GM18519 (cell line): Measurements from ENCODE around the gene NCAPG2.

Experiments used
- ATAC-seq: cut with Tn5 transposase; IDR thresholded peaks from one replicate; pipeline ENCODE4 v1.9.1; 2021; ENCODE audit warnings: mild to moderate bottlenecking, moderate library complexity; ENCODE audit not compliant: unreplicated experiment, low FRiP score

The NCAPG2 gene

GRCh38 chr7:158704524-158705233 is at the start of gene NCAPG2:
Gene NCAPG2, minus strand, starts transcription at chr7:158704804. Its CDS starts 2,905 bp downstream, at chr7:158701899.
- ATAC-seq: peak; percentile 98

DNA sequence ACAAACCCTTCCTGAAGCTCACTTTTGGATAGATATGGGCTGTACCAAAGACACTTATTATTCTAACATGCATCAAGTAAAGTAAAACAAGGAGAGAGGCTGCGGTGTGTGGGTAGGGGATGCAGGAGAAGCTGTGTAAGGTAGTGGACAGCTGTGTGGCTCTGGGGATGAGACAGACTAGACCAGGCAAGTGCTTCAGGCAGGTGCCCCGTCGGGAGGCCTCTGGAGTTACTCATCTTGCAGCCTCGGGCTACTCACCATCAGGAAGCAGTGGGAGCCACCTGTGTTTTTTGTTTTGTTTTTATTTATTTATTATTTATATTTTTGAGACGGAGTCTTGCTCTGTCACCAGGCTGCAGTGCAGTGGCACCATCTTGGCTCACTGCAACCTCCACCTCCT is 49.3 kb upstream of the NCAPG2 start:
- ATAC-seq: no peak

GRCh38 chr7:158751751-158752150 is 47.1 kb upstream of the NCAPG2 start:
- ATAC-seq: no peak

- no peak for ATAC-seq
Measured at GRCh38 chr7:158751199-158751598, 46.6 kb upstream of the NCAPG2 start.

DNA sequence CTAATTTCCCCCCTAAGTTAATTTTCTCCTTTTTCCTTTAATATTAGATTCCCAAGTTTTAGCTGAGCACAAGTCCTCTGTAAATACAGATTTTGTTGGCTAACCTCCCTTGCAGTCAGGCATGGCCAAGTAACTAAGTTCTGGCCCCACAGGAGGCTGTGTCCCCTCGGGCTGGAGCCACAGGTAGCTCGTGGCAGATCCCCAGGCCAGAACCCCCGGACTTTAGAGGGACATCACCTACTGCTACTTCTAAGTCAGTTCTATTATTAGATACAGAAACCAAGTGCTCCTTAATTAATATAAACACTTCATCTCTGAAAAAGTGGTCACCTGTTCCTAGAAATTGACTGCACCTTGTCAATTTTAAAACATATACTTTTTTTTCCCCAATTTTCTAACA is 46.1 kb upstream of the NCAPG2 start:
- no peak for ATAC-seq

DNA sequence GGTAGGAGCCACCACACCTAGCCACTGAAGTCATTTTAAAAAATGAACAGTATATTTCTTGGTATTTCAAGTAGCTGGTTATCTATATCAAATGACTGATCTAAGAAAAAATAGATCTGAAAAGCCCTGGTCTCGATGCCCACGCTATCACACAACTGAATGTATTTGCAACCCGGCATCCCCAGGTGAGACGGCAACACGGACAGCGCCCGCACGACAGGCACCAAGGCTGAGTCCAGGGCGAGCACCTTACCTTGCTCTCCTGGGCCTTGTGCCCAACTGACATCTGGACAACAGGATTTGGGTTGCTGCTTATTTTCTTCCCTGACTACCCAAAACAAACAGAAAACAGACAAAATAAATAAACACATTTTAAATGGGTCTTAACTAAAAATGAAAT is 44.8 kb upstream of the NCAPG2 start:
- no peak for ATAC-seq

- ATAC-seq: no peak
Measured at GRCh38 chr7:158748335-158748734, 43.7 kb upstream of the NCAPG2 start.

DNA sequence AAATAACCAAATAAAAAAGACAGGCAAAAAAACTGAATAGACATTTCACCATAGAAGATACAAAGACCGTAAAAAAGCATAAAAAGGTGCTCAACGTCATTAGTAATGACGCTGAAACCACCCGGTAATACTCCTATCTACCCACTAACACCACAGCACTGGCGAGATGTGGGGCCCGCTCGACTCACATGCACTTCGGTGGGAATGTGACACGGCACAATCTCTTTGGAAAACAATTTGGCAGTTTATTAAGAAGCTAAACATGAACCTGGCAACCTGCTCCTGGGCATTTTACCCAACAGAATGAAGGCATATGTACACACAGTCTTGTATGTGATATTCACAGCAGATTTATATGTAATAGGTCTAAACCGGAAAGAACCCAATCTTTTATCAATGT is 42.8 kb upstream of the NCAPG2 start:
- ATAC-seq: no peak

- ATAC-seq: no peak
Measured at GRCh38 chr7:158746957-158747356, 42.4 kb upstream of the NCAPG2 start.

DNA sequence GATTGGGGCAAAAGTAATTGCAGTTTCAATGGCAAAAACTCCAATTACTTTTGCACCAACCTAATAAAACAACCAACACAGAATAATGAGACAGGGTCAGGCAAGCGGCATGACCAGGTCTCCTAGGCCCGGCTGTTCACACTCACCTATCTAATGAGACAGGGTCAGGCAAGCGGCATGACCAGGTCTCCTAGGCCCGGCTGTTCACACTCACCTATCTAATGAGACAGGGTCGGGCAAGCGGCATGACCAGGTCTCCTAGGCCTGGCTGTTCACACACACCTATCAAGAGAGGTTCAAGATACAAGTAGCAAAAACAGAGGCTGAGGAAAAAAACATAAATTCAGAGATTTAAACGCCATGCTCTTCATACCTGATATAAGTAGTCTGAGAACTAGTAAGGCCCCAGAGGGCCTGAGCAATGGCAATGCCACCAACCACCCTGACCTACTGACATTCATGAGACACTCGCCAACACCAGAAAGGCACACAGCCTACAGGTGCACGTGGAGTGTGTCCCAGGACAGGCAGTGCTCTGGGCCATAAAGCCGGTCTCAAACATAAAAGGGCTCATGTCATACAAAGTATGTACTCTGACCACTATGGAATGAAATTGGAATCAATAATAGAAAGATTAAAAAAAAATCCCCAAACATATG is 40.6 kb upstream of the NCAPG2 start:
- ATAC-seq: no peak

- ATAC-seq: no peak
Measured at GRCh38 chr7:158744070-158744469, 39.5 kb upstream of the NCAPG2 start.

DNA sequence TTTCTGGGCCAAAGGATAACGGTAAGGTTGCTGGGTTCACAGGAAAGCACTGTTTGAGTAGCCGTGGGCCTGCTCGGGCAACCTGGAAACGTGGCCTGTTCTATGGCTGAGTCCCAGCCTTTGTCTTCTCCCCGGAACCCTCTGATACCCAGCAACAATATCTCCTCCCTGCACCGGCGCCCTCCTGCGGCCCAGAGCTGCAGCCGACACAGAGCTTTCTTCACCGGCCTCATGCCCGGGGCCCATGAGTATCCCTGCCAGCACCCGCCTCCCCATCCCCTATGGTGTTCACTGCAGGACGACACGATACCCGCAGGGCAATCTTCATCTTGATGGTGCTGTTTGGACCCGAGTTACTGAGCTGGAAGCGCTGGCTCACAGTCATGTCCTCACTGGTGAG is 38.6 kb upstream of the NCAPG2 start:
- ATAC-seq: no peak

DNA sequence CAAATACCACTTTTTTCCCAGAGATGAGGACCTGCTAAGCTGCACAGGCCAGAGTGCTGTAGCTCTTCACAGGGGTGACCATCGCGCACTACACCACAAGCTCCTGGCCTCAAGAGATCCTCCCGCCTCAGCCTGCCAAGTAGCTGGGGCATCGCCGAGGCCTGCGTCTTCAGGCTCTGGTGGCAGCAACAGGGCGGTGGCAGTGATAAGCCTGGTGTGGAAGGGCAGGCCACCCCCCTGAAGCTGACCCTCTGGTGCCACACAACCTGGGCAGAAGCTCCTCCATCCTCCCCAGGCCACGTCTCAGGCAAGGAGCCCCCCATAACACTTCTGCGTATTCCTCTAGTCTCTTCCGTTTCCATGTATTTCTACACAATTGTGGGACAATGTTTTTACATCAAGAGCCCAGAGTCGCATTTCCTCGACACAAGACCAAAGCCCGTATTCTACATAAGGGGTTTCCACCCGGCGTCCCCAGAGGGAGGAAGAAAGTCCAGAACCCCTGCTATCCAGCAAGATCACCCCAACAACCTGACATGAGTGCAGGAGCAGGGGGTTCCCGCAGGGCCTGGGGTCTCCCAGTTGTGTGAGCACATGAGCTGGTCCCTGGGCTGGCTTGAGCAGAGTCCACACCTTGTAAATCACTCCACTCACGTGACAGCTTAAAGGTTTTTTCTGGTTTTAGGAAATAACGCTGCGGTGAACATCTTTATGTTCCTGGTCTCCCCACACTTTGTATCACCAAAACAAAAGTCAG is 37.6 kb upstream of the NCAPG2 start:
- no peak for ATAC-seq

- ATAC-seq: no peak
Measured at GRCh38 chr7:158741294-158741666, 36.7 kb upstream of the NCAPG2 start.

DNA sequence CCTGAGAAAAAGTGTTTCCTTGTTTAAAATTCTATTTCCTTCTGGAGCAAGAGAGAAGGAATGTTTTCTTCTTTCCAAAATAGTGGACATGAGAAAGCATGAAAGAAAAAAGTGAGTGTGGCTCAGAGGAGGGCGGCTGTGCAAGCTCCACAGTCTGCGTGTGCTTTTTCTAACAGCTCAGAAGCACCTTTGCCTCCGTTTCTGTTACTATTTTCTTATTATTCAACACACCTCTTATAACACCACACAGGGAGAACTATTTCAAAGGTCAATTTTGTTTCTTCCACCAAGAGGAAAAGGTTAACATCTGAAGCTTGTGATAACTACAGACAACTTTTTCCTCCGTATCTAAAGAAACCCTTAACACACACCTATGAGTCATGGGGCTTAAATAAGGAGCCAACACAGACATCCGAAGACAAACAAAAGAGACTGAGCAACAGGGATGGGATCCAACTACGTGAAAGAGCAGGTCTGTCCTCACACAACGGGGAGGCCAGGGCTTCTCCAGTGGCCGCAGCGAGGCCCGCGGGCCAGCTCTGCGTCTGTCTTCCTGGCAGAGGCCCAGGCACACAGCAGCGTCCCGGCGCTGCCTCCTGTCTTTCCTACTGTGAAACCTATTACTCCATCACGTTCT is 36.2 kb upstream of the NCAPG2 start:
- ATAC-seq: no peak

DNA sequence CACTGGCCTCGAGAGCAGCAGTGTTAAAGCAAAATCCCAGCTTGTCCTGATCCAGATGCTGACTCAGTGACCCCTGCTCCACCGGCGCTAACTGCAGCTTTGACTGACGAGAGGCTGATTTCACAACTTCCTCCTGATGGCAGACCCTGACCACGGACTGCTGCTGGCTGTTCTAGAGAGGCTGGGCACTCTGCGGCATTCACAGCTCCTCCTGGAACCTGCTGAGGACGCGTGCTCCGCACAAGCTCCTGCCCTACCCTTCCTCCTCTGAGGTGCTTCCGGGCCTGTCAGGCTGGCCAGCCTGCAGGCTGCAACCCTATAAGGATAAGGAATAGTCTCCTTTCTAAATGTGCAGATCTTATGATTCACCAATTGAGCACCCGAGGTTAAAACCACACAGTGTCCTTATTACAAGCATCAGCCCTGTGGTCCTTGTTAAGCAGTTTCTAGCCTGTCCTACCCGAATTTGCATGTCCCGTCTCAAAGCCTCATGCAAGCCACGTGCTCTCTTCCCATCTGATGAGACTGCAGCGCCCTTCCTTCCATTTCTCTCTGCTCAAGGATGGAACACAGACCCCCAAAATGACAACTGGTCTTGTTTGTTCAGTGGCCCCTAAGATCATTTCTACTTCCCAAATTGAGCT is 35.5 kb upstream of the NCAPG2 start:
- no peak for ATAC-seq

- ATAC-seq: no peak
Measured at GRCh38 chr7:158738841-158739240, 34.2 kb upstream of the NCAPG2 start.

GRCh38 chr7:158737064-158737695 is 32.6 kb upstream of the NCAPG2 start:
- ATAC-seq: no peak

DNA sequence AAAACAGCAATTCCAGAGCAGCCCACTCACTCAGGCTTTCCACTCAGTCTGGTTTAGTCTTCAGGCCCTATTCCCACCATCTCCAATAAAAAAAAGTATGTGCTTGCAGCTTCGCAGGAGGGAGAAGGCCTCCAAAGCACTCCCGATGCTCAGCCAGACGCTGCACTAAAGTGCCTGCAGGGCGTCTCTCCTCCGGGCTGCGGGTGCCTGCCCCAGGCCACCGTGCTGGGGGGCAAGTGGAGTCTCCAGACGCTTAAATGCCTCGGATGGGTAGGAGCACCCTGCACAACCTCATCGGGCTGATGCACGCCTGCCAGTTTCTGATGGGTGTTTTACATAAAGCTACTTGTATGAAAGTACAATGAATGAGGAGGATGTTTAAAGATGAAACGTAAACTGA is 31.3 kb upstream of the NCAPG2 start:
- no peak for ATAC-seq

DNA sequence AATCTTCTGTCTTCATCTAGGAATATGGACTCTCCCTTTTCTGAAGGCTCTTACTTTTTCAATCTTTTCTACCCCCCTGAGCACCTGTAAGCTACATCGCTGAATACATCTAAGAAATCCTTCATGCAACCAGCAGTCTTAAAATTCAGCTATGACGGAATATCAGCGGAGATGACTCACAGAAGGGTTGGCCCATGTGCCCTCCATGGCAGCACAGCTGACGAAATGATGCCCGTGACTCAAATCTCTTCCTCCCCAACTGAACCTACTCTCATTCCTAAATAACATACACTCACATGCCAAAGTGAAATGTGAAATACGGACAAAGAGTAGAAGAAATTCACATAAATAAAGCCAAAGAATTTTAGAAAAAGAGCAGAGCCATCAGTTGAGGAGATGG is 30.3 kb upstream of the NCAPG2 start:
- no peak for ATAC-seq
